ENCODE measurements around the gene SCRN1.

SCRN1 gene

GRCh38 chr7:29940199-29940598 lies 49.4 kb downstream of the SCRN1 start:
- Histone ChIP-seq H3K4me3 (ENCODE audit: low read length) (no peak overlapping the region), H3K9ac (ENCODE audit: low read length) (no peak overlapping the region), H3K36me3 (ENCODE audit: control insufficient read depth, insufficient read depth, low read length) (no peaks in the 10 kb centered on the region), H3K4me1 (ENCODE audit: control insufficient read depth, insufficient read depth, low read length) (no peaks in the 10 kb centered on the region), H3K27me3 (ENCODE audit: control insufficient read depth, insufficient read depth, low read length) (no peaks in the 10 kb centered on the region), H3K9me3 (ENCODE audit: control insufficient read depth, low read length) (no peaks in the 10 kb centered on the region)

DNA sequence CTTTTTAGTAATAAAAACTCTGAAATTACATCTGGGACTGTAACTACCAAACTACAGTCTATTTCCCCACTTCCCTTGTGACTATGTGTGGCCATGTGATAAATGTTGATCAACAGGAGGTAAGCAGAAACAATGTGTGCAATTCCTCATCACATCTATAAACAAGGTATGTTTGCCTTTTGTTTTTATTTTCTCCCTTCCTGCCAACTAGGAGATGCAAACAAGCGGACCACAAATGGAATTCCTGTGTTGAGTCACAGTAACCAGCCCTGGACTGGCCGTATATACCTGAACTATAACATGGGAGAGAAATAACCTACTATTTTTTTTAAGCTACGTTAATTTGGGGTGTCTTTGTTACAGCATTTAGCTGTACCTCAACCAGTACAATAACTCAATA lies 52.5 kb downstream of the SCRN1 start:
- Histone ChIP-seq H3K4me1 (ENCODE audit: control insufficient read depth, insufficient read depth, low read length) (no peaks in the 10 kb centered on the region), H3K4me3 (ENCODE audit: low read length) (no peak overlapping the region), H3K27me3 (ENCODE audit: control insufficient read depth, insufficient read depth, low read length) (no peaks in the 10 kb centered on the region), H3K9ac (ENCODE audit: low read length) (no peak overlapping the region), H3K36me3 (ENCODE audit: control insufficient read depth, insufficient read depth, low read length) (no peaks in the 10 kb centered on the region), H3K9me3 (ENCODE audit: control insufficient read depth, low read length) (no peaks in the 10 kb centered on the region)

GRCh38 chr7:29935111-29935510 lies 54.5 kb downstream of the SCRN1 start:
- Histone ChIP-seq H3K4me3 (ENCODE audit: low read length) (no peak overlapping the region), H3K9ac (ENCODE audit: low read length) (no peak overlapping the region), H3K36me3 (ENCODE audit: control insufficient read depth, insufficient read depth, low read length) (no peaks in the 10 kb centered on the region), H3K27me3 (ENCODE audit: control insufficient read depth, insufficient read depth, low read length) (no peaks in the 10 kb centered on the region), H3K4me1 (ENCODE audit: control insufficient read depth, insufficient read depth, low read length) (no peaks in the 10 kb centered on the region), H3K9me3 (ENCODE audit: control insufficient read depth, low read length) (no peaks in the 10 kb centered on the region)

- no peak overlapping the region for H3K9ac ChIP-seq (ENCODE audit: low read length)
- no peaks in the 10 kb centered on the region for H3K9me3 ChIP-seq (ENCODE audit: control insufficient read depth, low read length)
- no peaks in the 10 kb centered on the region for H3K4me1 ChIP-seq (ENCODE audit: control insufficient read depth, insufficient read depth, low read length)
- H3K36me3 ChIP-seq (ENCODE audit: control insufficient read depth, insufficient read depth, low read length), result no peaks in the 10 kb centered on the region
- H3K27me3 ChIP-seq (ENCODE audit: control insufficient read depth, insufficient read depth, low read length), result no peaks in the 10 kb centered on the region
- no peak overlapping the region for H3K4me3 ChIP-seq (ENCODE audit: low read length)
These were observed 60.4 kb downstream of the SCRN1 start for GRCh38 chr7:29929018-29929807.

- Histone ChIP-seq H3K4me1 (ENCODE audit: control insufficient read depth, insufficient read depth, low read length) (no peaks in the 10 kb centered on the region), H3K27me3 (ENCODE audit: control insufficient read depth, insufficient read depth, low read length) (no peaks in the 10 kb centered on the region), H3K36me3 (ENCODE audit: control insufficient read depth, insufficient read depth, low read length) (no peaks in the 10 kb centered on the region), H3K4me3 (ENCODE audit: low read length) (no peak overlapping the region), H3K9me3 (ENCODE audit: control insufficient read depth, low read length) (no peaks in the 10 kb centered on the region), H3K9ac (ENCODE audit: low read length) (no peak overlapping the region)
These were observed 62.9 kb downstream of the SCRN1 start for GRCh38 chr7:29926741-29927140.

- H3K36me3 ChIP-seq (ENCODE audit: control insufficient read depth, insufficient read depth, low read length), result no peaks in the 10 kb centered on the region
- H3K9me3 ChIP-seq (ENCODE audit: control insufficient read depth, low read length), result no peaks in the 10 kb centered on the region
- no peak overlapping the region for H3K9ac ChIP-seq (ENCODE audit: low read length)
- H3K4me1 ChIP-seq (ENCODE audit: control insufficient read depth, insufficient read depth, low read length), result no peaks in the 10 kb centered on the region
- no peaks in the 10 kb centered on the region for H3K27me3 ChIP-seq (ENCODE audit: control insufficient read depth, insufficient read depth, low read length)
- H3K4me3 ChIP-seq (ENCODE audit: low read length), result no peak overlapping the region
These were observed 63.4 kb downstream of the SCRN1 start for GRCh38 chr7:29926216-29926615.

GRCh38 chr7:29924684-29925083 lies 64.9 kb downstream of the SCRN1 start:
- H3K36me3 ChIP-seq (ENCODE audit: control insufficient read depth, insufficient read depth, low read length), result no peaks in the 10 kb centered on the region
- H3K9ac ChIP-seq (ENCODE audit: low read length), result no peak overlapping the region
- no peaks in the 10 kb centered on the region for H3K9me3 ChIP-seq (ENCODE audit: control insufficient read depth, low read length)
- no peaks in the 10 kb centered on the region for H3K4me1 ChIP-seq (ENCODE audit: control insufficient read depth, insufficient read depth, low read length)
- no peak overlapping the region for H3K4me3 ChIP-seq (ENCODE audit: low read length)
- H3K27me3 ChIP-seq (ENCODE audit: control insufficient read depth, insufficient read depth, low read length), result no peaks in the 10 kb centered on the region

DNA sequence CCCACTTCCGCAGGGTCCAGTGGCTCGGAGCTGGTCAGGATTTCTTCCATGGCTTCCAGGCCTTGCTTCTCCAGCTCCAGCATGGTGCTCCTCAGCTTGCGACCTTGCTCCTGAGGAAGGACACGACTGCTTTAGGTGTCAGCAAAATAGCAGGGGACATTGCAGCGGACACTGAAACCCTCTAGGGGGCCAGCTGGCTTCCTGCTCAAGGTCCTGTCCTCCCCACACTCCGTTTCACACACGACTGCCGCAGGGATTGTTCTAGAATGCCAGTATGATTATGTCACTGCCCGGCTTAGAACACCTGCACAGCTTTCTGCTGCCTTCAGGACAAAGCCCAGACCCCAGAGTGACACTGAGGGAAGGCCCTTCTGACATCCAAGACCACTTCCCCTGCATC lies 65.6 kb downstream of the SCRN1 start:
- H3K9ac ChIP-seq (ENCODE audit: low read length), result no peak overlapping the region
- H3K27me3 ChIP-seq (ENCODE audit: control insufficient read depth, insufficient read depth, low read length), result no peaks in the 10 kb centered on the region
- H3K4me1 ChIP-seq (ENCODE audit: control insufficient read depth, insufficient read depth, low read length), result no peaks in the 10 kb centered on the region
- no peaks in the 10 kb centered on the region for H3K36me3 ChIP-seq (ENCODE audit: control insufficient read depth, insufficient read depth, low read length)
- no peak overlapping the region for H3K4me3 ChIP-seq (ENCODE audit: low read length)
- H3K9me3 ChIP-seq (ENCODE audit: control insufficient read depth, low read length), result no peaks in the 10 kb centered on the region

DNA sequence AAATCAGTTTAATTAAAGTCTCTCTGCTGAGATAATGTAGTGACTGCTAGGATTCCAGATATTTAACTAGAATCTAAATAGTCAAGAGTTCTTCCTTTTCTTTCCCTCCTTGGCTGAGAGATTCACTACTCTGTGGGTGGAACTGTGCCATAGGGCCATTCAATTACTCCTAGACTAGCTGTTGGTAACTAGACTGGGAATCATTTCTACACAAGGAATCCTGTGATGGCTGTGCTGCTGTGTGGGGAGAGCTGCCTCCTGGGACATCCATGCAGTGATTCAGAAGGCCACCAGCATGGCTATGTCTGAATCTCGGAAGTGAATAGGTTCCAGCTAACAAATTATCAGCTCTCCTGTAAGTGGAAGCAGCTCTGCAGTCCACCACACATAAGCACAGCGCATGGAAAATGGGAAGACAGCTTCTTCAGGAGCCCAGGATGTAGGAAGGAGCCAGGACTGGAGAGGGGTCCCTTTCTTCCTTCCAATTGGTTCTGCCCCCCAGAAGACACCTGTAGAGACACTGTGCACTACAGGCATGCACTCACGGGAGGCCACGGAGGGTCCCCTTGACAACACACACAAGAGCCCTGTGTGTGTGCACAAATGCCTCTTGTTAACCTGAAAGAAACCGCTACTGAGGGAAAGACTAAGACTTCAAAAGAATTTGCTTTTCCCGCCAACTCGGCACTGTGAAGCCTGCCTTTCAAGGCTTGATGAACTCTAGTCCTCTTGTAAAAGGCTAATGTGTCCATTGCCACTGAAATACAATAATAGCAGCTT lies 66.5 kb downstream of the SCRN1 start:
- Histone ChIP-seq H3K4me1 (ENCODE audit: control insufficient read depth, insufficient read depth, low read length) (no peaks in the 10 kb centered on the region), H3K9ac (ENCODE audit: low read length) (no peak overlapping the region), H3K4me3 (ENCODE audit: low read length) (no peak overlapping the region), H3K36me3 (ENCODE audit: control insufficient read depth, insufficient read depth, low read length) (no peaks in the 10 kb centered on the region), H3K27me3 (ENCODE audit: control insufficient read depth, insufficient read depth, low read length) (no peaks in the 10 kb centered on the region), H3K9me3 (ENCODE audit: control insufficient read depth, low read length) (no peaks in the 10 kb centered on the region)

GRCh38 chr7:29921404-29922010 lies 68.1 kb downstream of the SCRN1 start:
- no peaks in the 10 kb centered on the region for H3K9me3 ChIP-seq (ENCODE audit: control insufficient read depth, low read length)
- H3K36me3 ChIP-seq (ENCODE audit: control insufficient read depth, insufficient read depth, low read length), result no peaks in the 10 kb centered on the region
- no peaks in the 10 kb centered on the region for H3K4me1 ChIP-seq (ENCODE audit: control insufficient read depth, insufficient read depth, low read length)
- H3K4me3 ChIP-seq (ENCODE audit: low read length), result no peak overlapping the region
- no peak overlapping the region for H3K9ac ChIP-seq (ENCODE audit: low read length)
- H3K27me3 ChIP-seq (ENCODE audit: control insufficient read depth, insufficient read depth, low read length), result no peaks in the 10 kb centered on the region

DNA sequence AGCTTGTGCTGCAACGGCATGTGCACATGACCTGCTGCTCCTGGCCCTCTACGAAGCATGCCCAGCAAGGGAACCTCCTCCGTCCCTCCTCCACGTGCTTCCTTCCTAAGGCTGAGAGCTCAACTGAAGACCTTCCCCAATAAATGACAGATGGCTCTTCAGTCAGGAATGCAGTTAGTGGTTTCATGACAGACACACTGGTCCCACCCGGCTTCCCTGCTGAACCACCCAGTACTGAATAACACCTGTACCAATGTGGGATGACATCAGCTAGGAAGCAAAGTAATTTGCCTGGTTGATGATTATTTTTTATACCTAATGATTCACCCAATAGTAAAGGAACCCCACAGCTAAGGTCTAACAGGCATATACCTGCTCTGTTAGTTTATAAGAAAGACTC lies 69.1 kb downstream of the SCRN1 start:
- Histone ChIP-seq H3K36me3 (ENCODE audit: control insufficient read depth, insufficient read depth, low read length) (no peaks in the 10 kb centered on the region), H3K4me1 (ENCODE audit: control insufficient read depth, insufficient read depth, low read length) (no peaks in the 10 kb centered on the region)

GRCh38 chr7:29919790-29920189 lies 69.8 kb downstream of the SCRN1 start:
- no peaks in the 10 kb centered on the region for H3K4me1 ChIP-seq (ENCODE audit: control insufficient read depth, insufficient read depth, low read length)
- no peaks in the 10 kb centered on the region for H3K9me3 ChIP-seq (ENCODE audit: control insufficient read depth, low read length)
- H3K4me3 ChIP-seq (ENCODE audit: low read length), result no peak overlapping the region
- H3K9ac ChIP-seq (ENCODE audit: low read length), result no peak overlapping the region
- H3K36me3 ChIP-seq (ENCODE audit: control insufficient read depth, insufficient read depth, low read length), result no peaks in the 10 kb centered on the region
- H3K27me3 ChIP-seq (ENCODE audit: control insufficient read depth, insufficient read depth, low read length), result no peaks in the 10 kb centered on the region

More for the DNA sequence above, 69.1 kb downstream of the SCRN1 start:
- Histone ChIP-seq H3K4me3 (ENCODE audit: low read length) (no peak overlapping the region), H3K9ac (ENCODE audit: low read length) (no peak overlapping the region), H3K9me3 (ENCODE audit: control insufficient read depth, low read length) (no peaks in the 10 kb centered on the region), H3K27me3 (ENCODE audit: control insufficient read depth, insufficient read depth, low read length) (no peaks in the 10 kb centered on the region)

All from mucosa of stomach (tissue), 1 donor.